ENCODE results near the gene ATOH8.
"Not testable (repeated sequence)": the region's sequence is repeated elsewhere in the genome, so short reads cannot be mapped to it uniquely, and the experiment has no call there.

- not testable (repeated sequence) for TF ChIP-seq POLR2A (IDR thresholded peaks at IDR 0.05; ENCODE audit: low read depth, low read length); MXI1 (IDR thresholded peaks at IDR 0.05; ENCODE audit: low read depth, low read length); CEBPB (IDR thresholded peaks at IDR 0.05; ENCODE audit: borderline replicate concordance in 1 of 2, low read depth in 2 of 2, low read length in 2 of 2)
Observed at GRCh38 chr2:85714421-85714820, 39.4 kb upstream of the ATOH8 start.
